HepG2 (cell line): Measurements from ENCODE around the gene CNN3.

Experiments used
- ATF7 ChIP-seq, 2 experiments: fragments of 450-650 bp in 1 of 2; sonication (generic) in 1 of 2; formaldehyde crosslinking in 1 of 2; IDR thresholded peaks; 2 replicates each; pipeline versions ENCODE4 v1.4.0 to v1.6.1; 2016 to 2020; ENCODE audit warnings: antibody characterized with exemption in 1 of 2, mild to moderate bottlenecking in 1 of 2, missing genetic modification reagents in 1 of 2
- ELF3 ChIP-seq: IDR thresholded peaks from 2 replicates; pipeline ENCODE4 v1.6.1; 2016; ENCODE audit warnings: missing genetic modification reagents, missing compliant biosample characterization
- KDM5A ChIP-seq: fragments of 200-600 bp; sonication (generic); IDR thresholded peaks from 2 replicates; pipeline ENCODE4 v1.7.0; 2018; ENCODE audit warnings: antibody characterized with exemption, mild to moderate bottlenecking, low read length, borderline replicate concordance
- PHF5A ChIP-seq: IDR thresholded peaks from one replicate; pipeline ENCODE4 v1.6.1; 2018; ENCODE audit warnings: low read depth, missing genetic modification reagents; ENCODE audit not compliant: unreplicated experiment
- RBFOX2 ChIP-seq: fragments of 200-400 bp; formaldehyde crosslinking; IDR thresholded peaks from 2 replicates; pipeline ENCODE4 v1.6.1; 2017; ENCODE audit warnings: low read depth, mild to moderate bottlenecking, low read length
- TCF12 ChIP-seq, 2 experiments: fragments of 450-650 bp in 1 of 2; sonication (generic) in 1 of 2; formaldehyde crosslinking in 1 of 2; IDR thresholded peaks; 2 replicates each; pipeline versions ENCODE4 v1.6.1 to v1.8.0; 2017 to 2022; ENCODE audit warnings: antibody characterized with exemption in 1 of 2, mild to moderate bottlenecking in 1 of 2, missing genetic modification reagents in 1 of 2, moderate library complexity in 1 of 2
- TF ChIP-seq, protein P1 (sequence below): sonication (generic); formaldehyde crosslinking; IDR thresholded peaks from 2 replicates; pipeline ENCODE4 v1.4.0; 2020; ENCODE audit warnings: missing genetic modification reagents

DNA sequence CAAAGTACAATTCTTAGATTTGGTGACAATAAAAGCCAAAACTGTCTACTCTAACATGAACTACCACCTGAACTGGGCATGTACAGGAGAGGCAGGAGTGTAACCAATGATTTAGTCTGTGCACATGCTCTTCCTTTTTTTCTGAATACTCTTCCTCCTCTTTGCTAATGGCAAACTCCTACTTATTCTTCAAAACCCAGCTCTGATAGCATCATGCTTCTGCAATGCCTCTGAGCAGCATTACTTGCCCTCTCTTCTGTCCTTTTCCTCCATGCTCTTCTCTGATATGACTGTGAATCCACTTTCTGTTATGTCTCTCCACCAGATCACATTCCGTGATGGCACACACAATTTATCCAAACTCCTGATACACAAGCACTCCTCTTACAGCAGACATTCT is 31.4 kb downstream of the CNN3 start:
- TF ChIP-seq, protein P1, sequence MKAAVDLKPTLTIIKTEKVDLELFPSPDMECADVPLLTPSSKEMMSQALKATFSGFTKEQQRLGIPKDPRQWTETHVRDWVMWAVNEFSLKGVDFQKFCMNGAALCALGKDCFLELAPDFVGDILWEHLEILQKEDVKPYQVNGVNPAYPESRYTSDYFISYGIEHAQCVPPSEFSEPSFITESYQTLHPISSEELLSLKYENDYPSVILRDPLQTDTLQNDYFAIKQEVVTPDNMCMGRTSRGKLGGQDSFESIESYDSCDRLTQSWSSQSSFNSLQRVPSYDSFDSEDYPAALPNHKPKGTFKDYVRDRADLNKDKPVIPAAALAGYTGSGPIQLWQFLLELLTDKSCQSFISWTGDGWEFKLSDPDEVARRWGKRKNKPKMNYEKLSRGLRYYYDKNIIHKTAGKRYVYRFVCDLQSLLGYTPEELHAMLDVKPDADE (CRISPR knock-in tag) = no peak
- TF ChIP-seq ELF3 (CRISPR knock-in tag) (no peak), ATF7 (IDR thresholded peaks at IDR 0.05) (no peak), ATF7 (CRISPR knock-in tag; IDR thresholded peaks at IDR 0.05) (no peak), PHF5A (no peak), KDM5A (no peak), TCF12 (IDR thresholded peaks at IDR 0.05) (no peak), TCF12 (CRISPR knock-in tag; IDR thresholded peaks at IDR 0.05) (no peak), RBFOX2 (no peak)
